K562 (cell line): Measurements from ENCODE around the gene COQ8B. TPM values are rescaled to one million over a fixed set of nuclear protein-coding genes. Genes with fewer than 3 reads are reported as not detected.

ENCODE experiments used
- ARNT ChIP-seq, 2 experiments: fragments of 450-650 bp; IDR thresholded peaks; 2 replicates each; pipeline ENCODE4 v1.6.1; 2016; ENCODE audit warnings: mild to moderate bottlenecking in 1 of 2
- C11orf30 ChIP-seq: fragments of 450-650 bp; IDR thresholded peaks from 2 replicates; pipeline ENCODE4 v1.6.1; 2016; ENCODE audit warnings: low read depth, mild to moderate bottlenecking
- E2F3 ChIP-seq: fragments of 250-450 bp; sonication (Bioruptor Pico); IDR thresholded peaks from 2 replicates; pipeline ENCODE4 v1.4.0; 2020; ENCODE audit warnings: mild to moderate bottlenecking
- HMGN3 ChIP-seq: IDR thresholded peaks from 2 replicates; pipeline ENCODE4 v1.6.1; 2011; ENCODE audit warnings: borderline replicate concordance, low read depth, mild to moderate bottlenecking, mixed read lengths, low read length; ENCODE audit not compliant: insufficient read length; ENCODE audit errors: extremely low read depth
- MAFK ChIP-seq: IDR thresholded peaks from 2 replicates; pipeline ENCODE4 v1.6.1; 2011; ENCODE audit warnings: low read length, improper control_type of control experiment
- NRF1 ChIP-seq, 2 experiments: fragments of 450-650 bp; IDR thresholded peaks in 1 of 2; conservative IDR thresholded peaks in 1 of 2; 2 replicates each; pipeline ENCODE4 v1.6.1; 2014; ENCODE audit warnings: mild to moderate bottlenecking in 2 of 2
- SMARCA4 ChIP-seq: fragments of 450-650 bp; IDR thresholded peaks from 2 replicates; pipeline ENCODE4 v1.6.1; 2016
- TAF1 ChIP-seq: IDR thresholded peaks from 2 replicates; pipeline ENCODE4 v1.6.1; 2011; ENCODE audit warnings: mild to moderate bottlenecking, low read length, moderate library complexity; ENCODE audit not compliant: insufficient read depth, control insufficient read depth, severe bottlenecking; ENCODE audit errors: extremely low read depth
- TEAD4 ChIP-seq, 2 experiments: sonication (generic) in 1 of 2; formaldehyde crosslinking in 1 of 2; IDR thresholded peaks; 2 replicates each; pipeline versions ENCODE4 v1.6.1 to v1.8.0; 2012 to 2022; ENCODE audit warnings: borderline replicate concordance in 1 of 2, inconsistent platforms in 1 of 2, low read length in 1 of 2, mild to moderate bottlenecking in 1 of 2, missing genetic modification reagents in 1 of 2
- ZFP30 ChIP-seq: fragments of 250-450 bp; sonication (Bioruptor Pico); IDR thresholded peaks from 2 replicates; pipeline ENCODE4 v1.8.0; 2022; ENCODE audit warnings: moderate library complexity, mild to moderate bottlenecking, inconsistent platforms, borderline replicate concordance
- ZNF583 ChIP-seq: fragments of 250-450 bp; sonication (Bioruptor Pico); IDR thresholded peaks from 2 replicates; pipeline ENCODE4 v1.4.0; 2020
- ZSCAN29 ChIP-seq: fragments of 450-650 bp; IDR thresholded peaks from 2 replicates; pipeline ENCODE4 v1.6.1; 2017
- polyA plus RNA-seq, 8 experiments: library from polyadenylated mRNA; depleted of rRNA in 4 of 8; stranded (reverse) in 5 of 8; unstranded in 3 of 8; fragments of >200 nt; fragmentation: Nextera tagmentation in 2 of 8; fragmentation: Illumina TruSeq in 1 of 8; extraction: Ambion mirVana in 2 of 8; extraction: Trizol in 1 of 8; gene quantifications; 2 replicates each; pipeline versions ENCODE4 v1.2.1 to v1.2.3, GENCODE V29; 2011 to 2014; ENCODE audit warnings: inconsistent platforms in 1 of 8, missing spikeins in 1 of 8
- total RNA-seq, 7 experiments: library from RNA; depleted of rRNA in 6 of 7; stranded (reverse); fragments of >200 nt in 6 of 7; fragmentation: Illumina TruSeq in 2 of 7; extraction: Trizol in 2 of 7; gene quantifications; 2 replicates each; pipeline versions ENCODE4 v1.2.1 to v1.2.3, GENCODE V29; 2011 to 2021; ENCODE audit warnings: low replicate concordance in 1 of 7
- TF ChIP-seq, protein P1 (sequence below): fragments of 250-450 bp; sonication (Bioruptor Pico); IDR thresholded peaks from 2 replicates; pipeline ENCODE4 v1.4.0; 2020; ENCODE audit warnings: mild to moderate bottlenecking, moderate library complexity, borderline replicate concordance
- TF ChIP-seq, protein P2 (sequence below): fragments of 450-650 bp; IDR thresholded peaks from 2 replicates; pipeline ENCODE4 v1.6.1; 2016; ENCODE audit warnings: mild to moderate bottlenecking
- TF ChIP-seq, protein P3 (sequence below): fragments of 200-800 bp; sonication (Bioruptor generic); IDR thresholded peaks from 2 replicates; pipeline ENCODE4 v1.6.1; 2017; ENCODE audit warnings: missing genetic modification characterization, missing compliant biosample characterization
- TF ChIP-seq, protein P4 (sequence below), 2 experiments: IDR thresholded peaks in 1 of 2; conservative IDR thresholded peaks in 1 of 2; 2 replicates each; pipeline ENCODE4 v1.6.1; 2016; ENCODE audit warnings: low read depth in 2 of 2, mild to moderate bottlenecking in 1 of 2, missing compliant biosample characterization in 1 of 2, missing genetic modification characterization in 1 of 2, moderate library complexity in 1 of 2

COQ8B gene
- total and polyA plus RNA-seq, 9 of the 15 experiments (the other 6 are each of a cell fraction or from before 2014, with no cell fraction given): 0.41 to 32.3 (median 12.9) TPM

DNA sequence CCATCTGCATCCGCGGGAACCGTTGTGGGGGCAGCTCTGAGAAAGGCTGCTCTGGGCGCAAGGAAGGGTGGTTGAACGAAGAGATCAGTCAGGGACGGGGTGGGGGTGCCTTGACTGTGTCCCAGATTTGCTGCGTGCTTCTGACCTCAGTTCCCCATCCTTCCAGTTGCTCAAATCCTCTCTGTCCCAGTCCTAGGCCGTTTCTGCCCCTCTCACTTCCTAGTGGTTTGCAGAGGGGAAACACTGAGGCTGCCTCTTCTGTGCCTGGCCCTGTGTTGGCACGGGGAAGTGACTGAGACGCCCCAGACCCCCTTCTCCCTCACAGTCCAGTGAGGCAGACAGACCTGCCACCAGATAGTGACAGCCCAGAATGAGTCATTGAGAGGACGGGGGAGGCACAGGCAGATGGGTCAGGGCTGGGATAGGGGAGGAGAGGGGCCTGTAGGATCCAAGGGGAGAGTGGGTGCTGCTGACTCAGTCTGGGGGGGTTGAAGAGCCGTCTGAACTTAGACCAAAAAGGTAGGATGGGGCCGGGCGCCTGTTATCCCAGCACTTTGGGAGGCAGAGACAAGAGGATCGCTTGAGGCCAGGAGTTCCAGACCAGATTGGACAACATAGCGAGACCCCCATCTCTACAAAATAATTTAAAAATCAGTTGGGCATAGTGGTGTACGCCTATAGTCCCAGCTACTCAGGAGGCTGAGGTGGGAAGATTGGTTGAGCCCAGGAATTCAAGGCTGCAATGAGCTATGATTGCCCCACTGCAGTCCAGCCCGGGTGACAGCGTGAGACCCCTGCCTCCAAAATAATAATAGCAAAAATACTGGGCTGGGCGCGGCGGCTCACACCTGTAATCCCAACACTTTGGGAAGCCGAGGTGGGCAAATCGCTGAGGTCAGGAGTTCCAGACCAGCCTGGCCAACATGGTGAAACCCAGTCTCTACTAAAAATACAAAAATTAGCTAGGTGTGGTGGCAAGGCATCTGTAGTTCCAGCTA is 52.7 kb downstream of the COQ8B start (continued):
- TF ChIP-seq, protein P1, sequence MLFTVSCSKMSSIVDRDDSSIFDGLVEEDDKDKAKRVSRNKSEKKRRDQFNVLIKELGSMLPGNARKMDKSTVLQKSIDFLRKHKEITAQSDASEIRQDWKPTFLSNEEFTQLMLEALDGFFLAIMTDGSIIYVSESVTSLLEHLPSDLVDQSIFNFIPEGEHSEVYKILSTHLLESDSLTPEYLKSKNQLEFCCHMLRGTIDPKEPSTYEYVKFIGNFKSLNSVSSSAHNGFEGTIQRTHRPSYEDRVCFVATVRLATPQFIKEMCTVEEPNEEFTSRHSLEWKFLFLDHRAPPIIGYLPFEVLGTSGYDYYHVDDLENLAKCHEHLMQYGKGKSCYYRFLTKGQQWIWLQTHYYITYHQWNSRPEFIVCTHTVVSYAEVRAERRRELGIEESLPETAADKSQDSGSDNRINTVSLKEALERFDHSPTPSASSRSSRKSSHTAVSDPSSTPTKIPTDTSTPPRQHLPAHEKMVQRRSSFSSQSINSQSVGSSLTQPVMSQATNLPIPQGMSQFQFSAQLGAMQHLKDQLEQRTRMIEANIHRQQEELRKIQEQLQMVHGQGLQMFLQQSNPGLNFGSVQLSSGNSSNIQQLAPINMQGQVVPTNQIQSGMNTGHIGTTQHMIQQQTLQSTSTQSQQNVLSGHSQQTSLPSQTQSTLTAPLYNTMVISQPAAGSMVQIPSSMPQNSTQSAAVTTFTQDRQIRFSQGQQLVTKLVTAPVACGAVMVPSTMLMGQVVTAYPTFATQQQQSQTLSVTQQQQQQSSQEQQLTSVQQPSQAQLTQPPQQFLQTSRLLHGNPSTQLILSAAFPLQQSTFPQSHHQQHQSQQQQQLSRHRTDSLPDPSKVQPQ (CRISPR knock-in tag): no peak
- TF ChIP-seq ZFP30 (CRISPR knock-in tag) (no peak), E2F3 (CRISPR knock-in tag) (no peak), TEAD4 (IDR thresholded peaks at IDR 0.05; ENCODE audit: low read length) (peak; percentile 53; the same call in 1 of the 2 replicates), TEAD4 (CRISPR knock-in tag; IDR thresholded peaks at IDR 0.05; ENCODE audit: borderline replicate concordance) (no peak), ZNF583 (no peak), TAF1 (peak; percentile 71), HMGN3 (no peak), MAFK (peak; percentile 19; the same call in 1 of the 2 replicates), C11orf30 (peak; percentile 13; the same call in 1 of the 2 replicates), ZSCAN29 (no peak), SMARCA4 (peak; percentile 92), ARNT (IDR thresholded peaks at IDR 0.05) (0 out of 4 replicates have a peak, but pooled peaks of 1 of the 2 experiments have one; percentile 20), NRF1 (conservative IDR thresholded peaks at IDR 0.05 in 1 of 2, IDR thresholded peaks at IDR 0.05 in 1 of 2) (no peak)
- TF ChIP-seq, protein P2, sequence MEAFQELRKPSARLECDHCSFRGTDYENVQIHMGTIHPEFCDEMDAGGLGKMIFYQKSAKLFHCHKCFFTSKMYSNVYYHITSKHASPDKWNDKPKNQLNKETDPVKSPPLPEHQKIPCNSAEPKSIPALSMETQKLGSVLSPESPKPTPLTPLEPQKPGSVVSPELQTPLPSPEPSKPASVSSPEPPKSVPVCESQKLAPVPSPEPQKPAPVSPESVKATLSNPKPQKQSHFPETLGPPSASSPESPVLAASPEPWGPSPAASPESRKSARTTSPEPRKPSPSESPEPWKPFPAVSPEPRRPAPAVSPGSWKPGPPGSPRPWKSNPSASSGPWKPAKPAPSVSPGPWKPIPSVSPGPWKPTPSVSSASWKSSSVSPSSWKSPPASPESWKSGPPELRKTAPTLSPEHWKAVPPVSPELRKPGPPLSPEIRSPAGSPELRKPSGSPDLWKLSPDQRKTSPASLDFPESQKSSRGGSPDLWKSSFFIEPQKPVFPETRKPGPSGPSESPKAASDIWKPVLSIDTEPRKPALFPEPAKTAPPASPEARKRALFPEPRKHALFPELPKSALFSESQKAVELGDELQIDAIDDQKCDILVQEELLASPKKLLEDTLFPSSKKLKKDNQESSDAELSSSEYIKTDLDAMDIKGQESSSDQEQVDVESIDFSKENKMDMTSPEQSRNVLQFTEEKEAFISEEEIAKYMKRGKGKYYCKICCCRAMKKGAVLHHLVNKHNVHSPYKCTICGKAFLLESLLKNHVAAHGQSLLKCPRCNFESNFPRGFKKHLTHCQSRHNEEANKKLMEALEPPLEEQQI: no peak
- TF ChIP-seq, protein P3, sequence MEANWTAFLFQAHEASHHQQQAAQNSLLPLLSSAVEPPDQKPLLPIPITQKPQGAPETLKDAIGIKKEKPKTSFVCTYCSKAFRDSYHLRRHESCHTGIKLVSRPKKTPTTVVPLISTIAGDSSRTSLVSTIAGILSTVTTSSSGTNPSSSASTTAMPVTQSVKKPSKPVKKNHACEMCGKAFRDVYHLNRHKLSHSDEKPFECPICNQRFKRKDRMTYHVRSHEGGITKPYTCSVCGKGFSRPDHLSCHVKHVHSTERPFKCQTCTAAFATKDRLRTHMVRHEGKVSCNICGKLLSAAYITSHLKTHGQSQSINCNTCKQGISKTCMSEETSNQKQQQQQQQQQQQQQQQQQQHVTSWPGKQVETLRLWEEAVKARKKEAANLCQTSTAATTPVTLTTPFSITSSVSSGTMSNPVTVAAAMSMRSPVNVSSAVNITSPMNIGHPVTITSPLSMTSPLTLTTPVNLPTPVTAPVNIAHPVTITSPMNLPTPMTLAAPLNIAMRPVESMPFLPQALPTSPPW (CRISPR knock-in tag): peak; percentile 60
- TF ChIP-seq, protein P4, sequence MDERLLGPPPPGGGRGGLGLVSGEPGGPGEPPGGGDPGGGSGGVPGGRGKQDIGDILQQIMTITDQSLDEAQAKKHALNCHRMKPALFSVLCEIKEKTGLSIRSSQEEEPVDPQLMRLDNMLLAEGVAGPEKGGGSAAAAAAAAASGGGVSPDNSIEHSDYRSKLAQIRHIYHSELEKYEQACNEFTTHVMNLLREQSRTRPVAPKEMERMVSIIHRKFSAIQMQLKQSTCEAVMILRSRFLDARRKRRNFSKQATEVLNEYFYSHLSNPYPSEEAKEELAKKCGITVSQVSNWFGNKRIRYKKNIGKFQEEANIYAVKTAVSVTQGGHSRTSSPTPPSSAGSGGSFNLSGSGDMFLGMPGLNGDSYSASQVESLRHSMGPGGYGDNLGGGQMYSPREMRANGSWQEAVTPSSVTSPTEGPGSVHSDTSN (CRISPR knock-in tag; IDR thresholded peaks at IDR 0.05; ENCODE audit: low read depth): no peak
- TF ChIP-seq, protein P4 (tag; conservative IDR thresholded peaks at IDR 0.05; ENCODE audit: low read depth): no peak
